HEK293 (cell line): ENCODE measurements around the gene POU5F1.

Experiments
- ATF2 ChIP-seq: fragments of 450-650 bp; formaldehyde crosslinking; IDR thresholded peaks from 2 replicates; pipeline ENCODE4 v1.5.1; 2016; ENCODE audit warnings: missing biosample characterization, missing genetic modification characterization, low read depth
- CTCF ChIP-seq: fragments of 450-650 bp; formaldehyde crosslinking; IDR thresholded peaks from 2 replicates; pipeline ENCODE4 v1.5.1; 2016; ENCODE audit warnings: missing biosample characterization, missing genetic modification characterization
- GLI2 ChIP-seq: fragments of 450-650 bp; formaldehyde crosslinking; IDR thresholded peaks from 2 replicates; pipeline ENCODE4; 2017; ENCODE audit warnings: missing biosample characterization, missing genetic modification characterization, low read depth, borderline replicate concordance
- HIC1 ChIP-seq: fragments of 450-650 bp; formaldehyde crosslinking; IDR thresholded peaks from 2 replicates; pipeline ENCODE4 v1.5.1; 2016; ENCODE audit warnings: missing biosample characterization, missing genetic modification characterization
- IKZF3 ChIP-seq: fragments of 450-650 bp; IDR thresholded peaks from 2 replicates; pipeline ENCODE4 v1.5.0; 2018; ENCODE audit warnings: missing biosample characterization, mild to moderate bottlenecking, missing genetic modification characterization, moderate library complexity
- KLF8 ChIP-seq: fragments of 450-650 bp; formaldehyde crosslinking; IDR thresholded peaks from 2 replicates; pipeline ENCODE4 v1.5.1; 2016; ENCODE audit warnings: missing biosample characterization, missing genetic modification characterization
- MEIS1 ChIP-seq: sonication (generic); formaldehyde crosslinking; IDR thresholded peaks from 2 replicates; pipeline ENCODE4 v1.8.1; 2022; ENCODE audit warnings: missing genetic modification reagents, mild to moderate bottlenecking, borderline replicate concordance
- YY2 ChIP-seq: fragments of 450-650 bp; formaldehyde crosslinking; IDR thresholded peaks from 2 replicates; pipeline ENCODE4 v1.5.1; 2016; ENCODE audit warnings: missing biosample characterization, missing genetic modification characterization
- ZBTB26 ChIP-seq: fragments of 450-650 bp; formaldehyde crosslinking; optimal IDR thresholded peaks from 2 replicates; pipeline ENCODE3; 2016; ENCODE audit warnings: missing biosample characterization, mild to moderate bottlenecking, missing genetic modification characterization
- ZBTB48 ChIP-seq: fragments of 450-650 bp; formaldehyde crosslinking; IDR thresholded peaks from 2 replicates; pipeline ENCODE4 v1.5.1; 2016; ENCODE audit warnings: missing biosample characterization, missing genetic modification characterization
- ZNF114 ChIP-seq: fragments of 450-650 bp; formaldehyde crosslinking; IDR thresholded peaks from 2 replicates; pipeline ENCODE4 v1.5.0; 2017; ENCODE audit warnings: missing biosample characterization, missing genetic modification characterization
- ZNF121 ChIP-seq: fragments of 450-650 bp; formaldehyde crosslinking; IDR thresholded peaks from 2 replicates; pipeline ENCODE4 v1.5.1; 2016; ENCODE audit warnings: missing biosample characterization, missing genetic modification characterization
- ZNF148 ChIP-seq: fragments of 450-650 bp; formaldehyde crosslinking; IDR thresholded peaks from 2 replicates; pipeline ENCODE4 v1.5.0; 2017; ENCODE audit warnings: missing biosample characterization, missing genetic modification characterization, borderline replicate concordance
- ZNF174 ChIP-seq: fragments of 450-650 bp; formaldehyde crosslinking; IDR thresholded peaks from 2 replicates; pipeline ENCODE4 v1.5.0; 2017; ENCODE audit warnings: missing biosample characterization, mild to moderate bottlenecking, missing genetic modification characterization
- ZNF211 ChIP-seq: fragments of 450-650 bp; formaldehyde crosslinking; IDR thresholded peaks from 2 replicates; pipeline ENCODE4 v1.5.1; 2016; ENCODE audit warnings: low read depth, missing biosample characterization, missing genetic modification characterization
- ZNF214 ChIP-seq: fragments of 450-650 bp; formaldehyde crosslinking; IDR thresholded peaks from 2 replicates; pipeline ENCODE4 v1.5.1; 2017; ENCODE audit warnings: missing biosample characterization, mild to moderate bottlenecking, missing genetic modification characterization, borderline replicate concordance
- ZNF274 ChIP-seq, 2 experiments: fragments of 200-500 bp in 1 of 2; fragments of 450-650 bp in 1 of 2; sonication (Bioruptor generic) in 1 of 2; formaldehyde crosslinking in 1 of 2; IDR thresholded peaks; 2 replicates each; pipeline versions ENCODE4 v1.5.1 to v1.6.1; 2014 to 2016; ENCODE audit warnings: borderline replicate concordance in 1 of 2, inconsistent platforms in 1 of 2, low read length in 1 of 2, missing biosample characterization in 1 of 2, missing genetic modification characterization in 1 of 2
- ZNF350 ChIP-seq: fragments of 450-650 bp; formaldehyde crosslinking; IDR thresholded peaks from 2 replicates; pipeline ENCODE4 v1.5.0; 2017; ENCODE audit warnings: missing biosample characterization, mild to moderate bottlenecking, missing genetic modification characterization
- ZNF391 ChIP-seq: fragments of 450-650 bp; formaldehyde crosslinking; IDR thresholded peaks from 2 replicates; pipeline ENCODE4 v1.5.1; 2016; ENCODE audit warnings: low read depth, missing biosample characterization, missing genetic modification characterization, borderline replicate concordance
- ZNF394 ChIP-seq: fragments of 450-650 bp; formaldehyde crosslinking; IDR thresholded peaks from 2 replicates; pipeline ENCODE4 v1.5.1; 2016; ENCODE audit warnings: missing biosample characterization, missing genetic modification characterization, mild to moderate bottlenecking, moderate library complexity, borderline replicate concordance
- ZNF549 ChIP-seq: fragments of 450-650 bp; IDR thresholded peaks from 2 replicates; pipeline ENCODE4 v1.5.1; 2018; ENCODE audit warnings: missing biosample characterization, missing genetic modification characterization, mild to moderate bottlenecking, inconsistent platforms, moderate library complexity
- ZNF571 ChIP-seq: fragments of 450-650 bp; formaldehyde crosslinking; IDR thresholded peaks from 2 replicates; pipeline ENCODE4 v1.5.0; 2017; ENCODE audit warnings: missing biosample characterization, missing genetic modification characterization
- ZNF623 ChIP-seq: fragments of 450-650 bp; formaldehyde crosslinking; IDR thresholded peaks from 2 replicates; pipeline ENCODE4 v1.5.1; 2016; ENCODE audit warnings: missing biosample characterization, missing genetic modification characterization
- ZNF639 ChIP-seq: fragments of 450-650 bp; formaldehyde crosslinking; IDR thresholded peaks from 2 replicates; pipeline ENCODE4 v1.5.1; 2016; ENCODE audit warnings: missing biosample characterization, missing genetic modification characterization
- ZSCAN4 ChIP-seq: fragments of 450-650 bp; formaldehyde crosslinking; IDR thresholded peaks from 2 replicates; pipeline ENCODE4 v1.5.1; 2017; ENCODE audit warnings: missing biosample characterization, missing genetic modification characterization

The POU5F1 gene

GRCh38 chr6:31122791-31123706 is 47.4 kb downstream of the POU5F1 start (continued):
- no peak for TF ChIP-seq YY2 (tag by site-specific recombination)
- no peak for TF ChIP-seq ZNF211
- TF ChIP-seq ZNF391, result no peak
- no peak; the same call in 1 of the 2 replicates for TF ChIP-seq ZNF639
- 0 out of 2 replicates have a peak, but pooled peaks have one; percentile 20 for TF ChIP-seq ZBTB48 (tag by site-specific recombination)
- no peak for TF ChIP-seq ZNF623 (tag by site-specific recombination)
- TF ChIP-seq ZBTB26, result peak; percentile 9
- no peak for TF ChIP-seq ZNF571 (tag by site-specific recombination)
- TF ChIP-seq IKZF3 (tag by site-specific recombination), result peak; percentile 52; the same call in 1 of the 2 replicates
- TF ChIP-seq ZNF274 (IDR thresholded peaks at IDR 0.05; ENCODE audit: low read length), result no peak
- TF ChIP-seq ZNF274 (tag by site-specific recombination; IDR thresholded peaks at IDR 0.05; ENCODE audit: borderline replicate concordance), result no peak
- no peak for TF ChIP-seq ZNF214 (tag by site-specific recombination)
- no peak for TF ChIP-seq ATF2 (tag by site-specific recombination)
- TF ChIP-seq HIC1, result no peak
- no peak for TF ChIP-seq ZNF114 (tag by site-specific recombination)
- no peak for TF ChIP-seq ZNF121
- TF ChIP-seq ZNF350 (tag by site-specific recombination), result no peak
- 0 out of 2 replicates have a peak, but pooled peaks have one; percentile 22 for TF ChIP-seq KLF8 (tag by site-specific recombination)
- TF ChIP-seq CTCF (tag by site-specific recombination), result no peak
- no peak for TF ChIP-seq GLI2 (tag by site-specific recombination)
- peak; percentile 23; the same call in 1 of the 2 replicates for TF ChIP-seq ZNF394 (tag by site-specific recombination)
- no peak for TF ChIP-seq ZSCAN4 (tag by site-specific recombination)
- no peak for TF ChIP-seq MEIS1 (CRISPR knock-in tag)
- no peak for TF ChIP-seq ZNF148 (tag by site-specific recombination)
- no peak for TF ChIP-seq ZNF174
- no peak for TF ChIP-seq ZNF549 (tag by site-specific recombination)
